ENCODE data around the gene TMEM220. TPM values are rescaled to one million over a fixed set of nuclear protein-coding genes. Genes with fewer than 3 reads are reported as not detected.

Gene TMEM220
- total and polyA plus RNA-seq, 2 experiments from 2014 or later = 3.1 to 7.8 TPM

GRCh38 chr17:10754861-10755591 lies 25.2 kb upstream of the TMEM220 start:
- Mint-ChIP-seq H3K9me3 (no peaks in the 10 kb centered on the region; the same call in 2 of the 3 replicates), H3K4me1 (peaks cover 42% of the 10 kb centered on the region), H3K4me3 (peak overlapping the region; percentile 79), H3K36me3 (ENCODE audit: low read depth) (no peaks in the 10 kb centered on the region; the same call in 2 of the 3 replicates), H3K27ac (peak overlapping the region; percentile 96), H3K27me3 (ENCODE audit: insufficient read depth, low read depth, poor library complexity) (peaks cover 16% of the 10 kb centered on the region)
- H3K79me2 ChIP-seq (replicated peaks; ENCODE audit: insufficient read depth) = no peaks in the 10 kb centered on the region
- ATAC-seq (peak; percentile 80), DNase-seq (ENCODE audit: low spot score) (peak; percentile 81)
- H3K27me3 ChIP-seq (ENCODE audit: insufficient read depth) = no peaks in the 10 kb centered on the region
- H3K27ac ChIP-seq (ENCODE audit: low read depth) = peak overlapping the region; percentile 28; the same call in 1 of the 2 replicates
- peaks cover 22% of the 10 kb centered on the region for H3K4me1 ChIP-seq (ENCODE audit: insufficient read depth)
- peak overlapping the region; percentile 54 for H3K4me3 ChIP-seq
- H3K36me3 ChIP-seq (ENCODE audit: insufficient read depth) = no peaks in the 10 kb centered on the region
- H3K4me2 ChIP-seq = peak overlapping the region; percentile 79
- peaks cover 4% of the 10 kb centered on the region; the same call in 1 of the 2 replicates for H3F3A ChIP-seq (replicated peaks; ENCODE audit: low read depth)
- TF ChIP-seq REST (IDR thresholded peaks at IDR 0.05; ENCODE audit: unreplicated experiment) = peak; percentile 29
- no peak for TF ChIP-seq JUNB (IDR thresholded peaks at IDR 0.05; ENCODE audit: unreplicated experiment)
- no peak for TF ChIP-seq NANOG (IDR thresholded peaks at IDR 0.05; ENCODE audit: borderline replicate concordance)
- no peak for TF ChIP-seq STAT1 (IDR thresholded peaks at IDR 0.05; ENCODE audit: unreplicated experiment)
- TF ChIP-seq POLR2AphosphoS5 (IDR thresholded peaks at IDR 0.05; ENCODE audit: low read depth) = peak; percentile 42; the same call in 1 of the 2 replicates
- TF ChIP-seq ETS1 (IDR thresholded peaks at IDR 0.05) = no peak
- no peak for TF ChIP-seq CREB1 (CRISPR knock-in tag; IDR thresholded peaks at IDR 0.05; ENCODE audit: low read depth)
- no peak for TF ChIP-seq EZH2phosphoT487 (IDR thresholded peaks at IDR 0.05; ENCODE audit: unreplicated experiment)
- no peak for TF ChIP-seq EZH2 (IDR thresholded peaks at IDR 0.05; ENCODE audit: low read depth, unreplicated experiment)
- no peak for TF ChIP-seq ZNF114 (CRISPR knock-in tag; IDR thresholded peaks at IDR 0.05)
- TF ChIP-seq ZNF462 (CRISPR knock-in tag; IDR thresholded peaks at IDR 0.05) = no peak
- peak overlapping the region; percentile 81 for H2AFZ ChIP-seq
- H3K9me2 ChIP-seq (ENCODE audit: insufficient read depth) = no peaks in the 10 kb centered on the region
- no peaks in the 10 kb centered on the region for H4K20me1 ChIP-seq (replicated peaks; ENCODE audit: insufficient read depth)

Measured in GM23338 (cell line).